HFF-Myc (cell line): ENCODE measurements around the gene CDH23.

Experiments
- DNase-seq: peaks from one replicate; pipeline ENCODE4 v3.0.0-alpha.2; 2011; ENCODE audit warnings: low read depth; ENCODE audit errors: extremely low read depth
- H3K4me3 ChIP-seq: replicated peaks from 2 replicates; pipeline ENCODE4 v1.5.1; 2011; ENCODE audit warnings: low read depth, mild to moderate bottlenecking, control low read depth, low read length
- TF ChIP-seq, protein P1 (sequence below): IDR thresholded peaks from 2 replicates; pipeline ENCODE4 v1.5.1; 2012; ENCODE audit warnings: mild to moderate bottlenecking, low read depth, low read length, control low read depth; ENCODE audit errors: missing control alignments

The CDH23 gene

DNA sequence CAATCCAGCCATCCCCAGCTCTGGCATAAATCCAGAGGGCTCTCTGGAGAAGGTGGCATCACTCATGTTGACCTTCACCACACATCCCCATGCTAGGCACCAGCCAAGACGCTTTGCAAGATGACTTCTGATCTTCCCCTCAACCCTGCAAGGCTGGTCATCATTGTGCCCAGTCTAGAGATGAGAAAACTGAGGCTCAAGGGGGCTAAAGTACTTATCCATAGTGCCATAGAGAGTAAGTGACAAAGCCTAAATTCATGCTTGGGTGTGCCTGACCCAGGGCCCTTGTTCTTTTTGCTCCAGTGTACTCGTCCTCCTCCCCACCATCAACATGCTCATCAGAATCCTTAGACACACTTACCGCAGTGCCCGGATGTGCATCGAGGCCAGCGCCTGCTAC lies 324.6 kb downstream of the CDH23 start:
- DNase-seq, result no peak
- H3K4me3 ChIP-seq, result no peak overlapping the region
- TF ChIP-seq, protein P1, sequence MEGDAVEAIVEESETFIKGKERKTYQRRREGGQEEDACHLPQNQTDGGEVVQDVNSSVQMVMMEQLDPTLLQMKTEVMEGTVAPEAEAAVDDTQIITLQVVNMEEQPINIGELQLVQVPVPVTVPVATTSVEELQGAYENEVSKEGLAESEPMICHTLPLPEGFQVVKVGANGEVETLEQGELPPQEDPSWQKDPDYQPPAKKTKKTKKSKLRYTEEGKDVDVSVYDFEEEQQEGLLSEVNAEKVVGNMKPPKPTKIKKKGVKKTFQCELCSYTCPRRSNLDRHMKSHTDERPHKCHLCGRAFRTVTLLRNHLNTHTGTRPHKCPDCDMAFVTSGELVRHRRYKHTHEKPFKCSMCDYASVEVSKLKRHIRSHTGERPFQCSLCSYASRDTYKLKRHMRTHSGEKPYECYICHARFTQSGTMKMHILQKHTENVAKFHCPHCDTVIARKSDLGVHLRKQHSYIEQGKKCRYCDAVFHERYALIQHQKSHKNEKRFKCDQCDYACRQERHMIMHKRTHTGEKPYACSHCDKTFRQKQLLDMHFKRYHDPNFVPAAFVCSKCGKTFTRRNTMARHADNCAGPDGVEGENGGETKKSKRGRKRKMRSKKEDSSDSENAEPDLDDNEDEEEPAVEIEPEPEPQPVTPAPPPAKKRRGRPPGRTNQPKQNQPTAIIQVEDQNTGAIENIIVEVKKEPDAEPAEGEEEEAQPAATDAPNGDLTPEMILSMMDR, result no peak

GRCh38 chr10:71722849-71723248 lies 326.1 kb downstream of the CDH23 start:
- no peak for DNase-seq
- TF ChIP-seq, protein P1, result no peak
- H3K4me3 ChIP-seq, result no peak overlapping the region

GRCh38 chr10:71723311-71723710 lies 326.6 kb downstream of the CDH23 start:
- TF ChIP-seq, protein P1, result no peak
- DNase-seq, result no peak
- no peak overlapping the region for H3K4me3 ChIP-seq

DNA sequence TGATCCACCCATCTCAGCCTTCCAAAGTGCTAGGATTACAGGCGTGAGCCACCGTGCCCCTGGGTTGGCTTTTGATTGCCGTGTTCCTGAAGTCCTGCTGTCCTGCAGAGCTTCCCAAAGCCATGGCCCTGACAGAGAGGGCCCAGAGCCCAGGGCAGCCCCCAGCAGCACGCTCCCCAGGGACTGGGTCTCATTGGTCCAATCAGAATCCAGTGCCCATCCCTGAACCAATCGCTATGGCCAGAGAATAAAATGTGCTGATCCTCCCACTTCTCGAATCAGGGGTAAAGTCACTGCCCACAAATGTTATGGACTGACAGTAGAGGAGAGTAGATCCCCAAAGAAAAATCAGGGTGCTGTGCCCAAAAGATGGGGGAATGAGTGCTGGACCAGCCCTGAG lies 327.8 kb downstream of the CDH23 start:
- DNase-seq, result no peak
- no peak overlapping the region for H3K4me3 ChIP-seq
- TF ChIP-seq, protein P1, result no peak

- TF ChIP-seq, protein P1, result no peak
- H3K4me3 ChIP-seq, result no peak overlapping the region
- no peak for DNase-seq
Measured at GRCh38 chr10:71725249-71725648, 328.5 kb downstream of the CDH23 start.

DNA sequence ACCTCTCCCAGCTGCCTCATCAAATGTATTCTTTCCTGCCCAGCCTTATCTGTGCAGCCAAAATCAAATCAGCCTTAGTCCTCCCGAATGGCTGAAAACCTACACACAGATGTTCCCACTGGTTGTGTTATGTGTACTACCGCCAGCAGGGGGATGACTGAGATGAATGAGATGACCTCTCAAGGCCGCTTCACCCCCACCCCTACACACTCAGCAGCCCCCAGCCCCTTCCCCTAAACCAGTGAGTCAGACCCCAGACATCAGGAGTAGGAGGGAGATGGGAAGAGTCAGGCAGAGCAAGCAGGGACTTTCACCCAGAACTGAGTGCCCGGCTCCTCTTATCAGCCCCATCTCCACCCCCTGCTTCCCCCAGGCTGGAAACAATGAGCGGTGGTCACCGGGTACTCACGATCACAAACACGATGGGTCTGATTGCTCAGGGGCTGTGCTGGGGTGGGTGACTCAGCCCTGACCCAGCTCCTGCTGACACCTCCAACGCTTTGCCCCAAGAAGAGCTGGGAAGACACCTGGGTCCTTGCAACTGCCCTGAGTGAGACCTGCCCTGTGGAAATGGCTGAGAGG lies 329.4 kb downstream of the CDH23 start:
- TF ChIP-seq, protein P1, result peak; percentile 49
- DNase-seq, result no peak
- no peak overlapping the region for H3K4me3 ChIP-seq

- TF ChIP-seq, protein P1, result no peak
- no peak overlapping the region for H3K4me3 ChIP-seq
- DNase-seq, result no peak
Measured at GRCh38 chr10:71726580-71727104, 329.9 kb downstream of the CDH23 start.
